Naive thymus-derived CD4-positive, alpha-beta T cell (primary cell): ENCODE data around the gene TRIM5. TPM values are rescaled to one million over a fixed set of nuclear protein-coding genes. Genes with fewer than 3 reads are reported as not detected.

Experiments used
- ATAC-seq: fragments of 150-1000 bp; cut with Tn5 transposase; 2 replicates; pipeline ENCODE4 v1.10.0; 2021; ENCODE audit warnings: mild to moderate bottlenecking, moderate library complexity
- CTCF ChIA-PET: fragments of 350-600 bp; sonication (Branson Sonifier 250); formaldehyde crosslinking; loops from one replicate; lab custom pipeline; 2021; ENCODE audit warnings: antibody characterized with exemption; lab: Charles Lee
- POLR2A ChIA-PET: fragments of 350-600 bp; sonication (Branson Sonifier 250); formaldehyde crosslinking; loops from one replicate; lab custom pipeline; 2021; ENCODE audit warnings: antibody characterized with exemption, inconsistent platforms; lab: Charles Lee
- DNase-seq, 9 donors: peaks; one replicate each; pipeline versions ENCODE4 v3.0.0 to v3.0.0-alpha.2; 2020 to 2022; ENCODE audit warnings: mixed read lengths in 1 of 9
- H3K27ac ChIP-seq: one replicate; pipeline ENCODE4 v1.7.0; 2013; ENCODE audit warnings: mild to moderate bottlenecking, low read depth, low read length, moderate library complexity
- H3K27me3 ChIP-seq, 2 donors: one replicate each; pipeline ENCODE4 v1.7.0; 2013; ENCODE audit warnings: low read length in 2 of 2, mild to moderate bottlenecking in 2 of 2, moderate library complexity in 2 of 2; ENCODE audit not compliant: control insufficient read depth in 2 of 2, insufficient read depth in 2 of 2
- H3K36me3 ChIP-seq, 3 experiments: 1 replicate in 2 of 3; 2 replicates in 1 of 3; pipeline ENCODE4 v1.7.0; 2013; ENCODE audit warnings: low read length in 3 of 3, mild to moderate bottlenecking in 3 of 3, moderate library complexity in 1 of 3; ENCODE audit not compliant: insufficient read depth in 3 of 3, control insufficient read depth in 2 of 3
- H3K4me1 ChIP-seq, 2 donors: one replicate each; pipeline ENCODE4 v1.7.0; 2013; ENCODE audit warnings: low read length in 2 of 2, mild to moderate bottlenecking in 2 of 2, moderate library complexity in 1 of 2; ENCODE audit not compliant: control insufficient read depth in 2 of 2, insufficient read depth in 2 of 2
- H3K4me3 ChIP-seq: 2 replicates; pipeline ENCODE4 v1.7.0; 2013; ENCODE audit warnings: mild to moderate bottlenecking, low read length
- H3K9me3 ChIP-seq, 3 experiments: 1 replicate in 2 of 3; 2 replicates in 1 of 3; pipeline ENCODE4 v1.7.0; 2013; ENCODE audit warnings: low read length in 3 of 3; ENCODE audit not compliant: control insufficient read depth in 2 of 3
- H3K27ac Mint-ChIP-seq, 9 donors: one replicate each; pipeline ENCODE4 v1.8.0; 2020 to 2022; ENCODE audit warnings: mixed read lengths in 9 of 9, mild to moderate bottlenecking in 8 of 9, moderate library complexity in 5 of 9, inconsistent platforms in 2 of 9
- H3K27me3 Mint-ChIP-seq, 5 donors: one replicate each; pipeline ENCODE4 v1.8.0; 2021 to 2022; ENCODE audit warnings: mixed read lengths in 5 of 5, mild to moderate bottlenecking in 1 of 5
- H3K36me3 Mint-ChIP-seq, 5 donors: one replicate each; pipeline ENCODE4 v1.8.0; 2020 to 2022; ENCODE audit warnings: mixed read lengths in 5 of 5, mild to moderate bottlenecking in 3 of 5, inconsistent platforms in 1 of 5
- H3K4me1 Mint-ChIP-seq, 7 donors: one replicate each; pipeline ENCODE4 v1.8.0; 2020 to 2022; ENCODE audit warnings: mixed read lengths in 7 of 7, mild to moderate bottlenecking in 3 of 7, inconsistent platforms in 1 of 7
- H3K4me3 Mint-ChIP-seq, 10 donors: one replicate each; pipeline ENCODE4 v1.8.0; 2020 to 2022; ENCODE audit warnings: mild to moderate bottlenecking in 10 of 10, mixed read lengths in 10 of 10, moderate library complexity in 6 of 10, inconsistent platforms in 2 of 10
- H3K9me3 Mint-ChIP-seq, 11 donors: one replicate each; pipeline ENCODE4 v1.8.0; 2020 to 2022; ENCODE audit warnings: mixed read lengths in 11 of 11, mild to moderate bottlenecking in 4 of 11, inconsistent platforms in 1 of 11, moderate library complexity in 1 of 11
- intact Hi-C, 2 donors: fragments of 100-400 bp; cut with micrococcal nuclease; formaldehyde crosslinking; loops; one replicate each; pipeline ENCODE4 v1.15.1; 2023
- polyA plus RNA-seq, 2 donors: library from polyadenylated mRNA; unstranded; fragments of 300-500 nt; fragmentation: Illumina TruSeq; gene quantifications; one replicate each; pipeline ENCODE4 v1.2.3, GENCODE V29; 2021
- total RNA-seq, 6 experiments: library from RNA in 5 of 6; stranded (reverse) in 5 of 6; gene quantifications; 1 replicate in 5 of 6; 2 replicates in 1 of 6; pipeline ENCODE4 v1.2.3 and lab custom pipeline; 2021 to 2026

The TRIM5 gene
- total and polyA plus RNA-seq, 7 experiments from 2014 or later, result 10.3 to 36.8 (median 17.6) TPM

DNA sequence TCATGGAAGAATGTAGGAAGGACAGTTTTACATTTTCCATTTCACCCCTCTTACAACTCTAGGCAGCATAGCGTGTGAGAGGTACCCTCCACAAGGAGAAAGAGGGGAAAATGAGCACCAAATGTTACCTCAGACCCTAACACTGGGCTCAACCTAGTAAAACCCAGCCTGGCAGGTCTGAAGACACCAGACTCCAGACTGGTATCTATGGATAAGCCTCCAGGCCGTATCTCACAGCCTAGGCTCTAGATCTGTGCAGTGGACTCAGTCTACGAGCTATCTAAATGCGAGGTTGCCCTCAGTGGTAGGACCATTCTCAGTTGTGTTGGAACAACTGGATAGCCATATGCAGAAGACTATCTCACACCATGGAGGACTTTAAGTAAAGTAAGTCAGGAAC is 10.5 kb downstream of the TRIM5 start:
- no peaks in the 10 kb centered on the region for H3K27me3 ChIP-seq
- CTCF ChIA-PET, result interaction anchor here (0.6 kb wide), 2 partner anchors 24 to 39 kb away, joined by 3 read pairs; no protein-coding TSS in a partner anchor
- H3K4me3 ChIP-seq, result no peak overlapping the region
- Mint-ChIP-seq H3K27me3 (no peaks in the 10 kb centered on the region), H3K9me3 (peaks cover 0 to 3% (median 0%) of the 10 kb centered on the region in 11 donors), H3K36me3 (peaks cover 10 to 62% (median 36%) of the 10 kb centered on the region in 5 donors), H3K4me3 (peak overlapping the region in 1 of 10 donors; percentile 34), H3K27ac (peak overlapping the region in 3 of 9 donors; percentile 4 to 33 (median 7)), H3K4me1 (peaks cover 15 to 45% (median 28%) of the 10 kb centered on the region in 7 donors)
- POLR2A ChIA-PET, result interaction anchor here (0.6 to 0.7 kb wide), 2 partner anchors 23 to 41 kb away, joined by 4 to 5 read pairs; no protein-coding TSS in a partner anchor
- no peak for ATAC-seq
- no peak overlapping the region for H3K27ac ChIP-seq
- H3K4me1 ChIP-seq, result no peaks in the 10 kb centered on the region
- no peaks in the 10 kb centered on the region for H3K9me3 ChIP-seq
- DNase-seq, result no peak
- intact Hi-C loops, result loop anchor here in 1 of 2 donors (5.0 kb wide), 1 partner anchor 38 kb away; no protein-coding TSS in a partner anchor
- H3K36me3 ChIP-seq, result peaks cover 0 to 26% (median under 1%) of the 10 kb centered on the region in 3 experiments

DNA sequence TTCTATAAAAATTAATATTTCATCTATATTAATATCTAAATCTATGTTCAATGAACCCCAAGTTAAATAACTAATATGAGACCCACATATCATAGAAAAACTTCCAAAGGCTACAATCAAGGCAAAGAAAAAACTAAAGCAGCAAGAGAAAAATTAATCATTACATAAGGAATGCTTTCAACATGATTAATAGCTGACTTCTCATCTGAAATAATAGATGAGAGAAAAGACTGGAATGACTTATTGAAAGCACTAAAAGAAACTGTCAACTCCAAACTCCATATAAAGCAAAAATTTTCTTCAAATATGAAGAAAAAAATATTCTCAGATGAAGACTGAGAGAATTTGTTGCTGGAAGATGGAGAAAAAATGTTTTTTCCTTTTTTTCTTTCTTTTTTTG is 13.0 kb downstream of the TRIM5 start:
- H3K36me3 ChIP-seq, result peaks cover 0 to 21% (median 0%) of the 10 kb centered on the region in 3 experiments
- no peak overlapping the region for H3K27ac ChIP-seq
- H3K4me1 ChIP-seq, result no peaks in the 10 kb centered on the region
- ATAC-seq, result no peak
- no peaks in the 10 kb centered on the region for H3K27me3 ChIP-seq
- Mint-ChIP-seq H3K27me3 (no peaks in the 10 kb centered on the region), H3K4me3 (no peak overlapping the region), H3K36me3 (peaks cover 0 to 56% (median 28%) of the 10 kb centered on the region in 5 donors), H3K27ac (peak overlapping the region in 1 of 9 donors; percentile 76), H3K4me1 (peaks cover 0 to 29% (median 18%) of the 10 kb centered on the region in 7 donors), H3K9me3 (peaks cover 0 to 3% (median 0%) of the 10 kb centered on the region in 11 donors)
- H3K4me3 ChIP-seq, result no peak overlapping the region
- intact Hi-C loops, result loop anchor here in 1 of 2 donors (5.0 kb wide), 1 partner anchor 40 kb away; no protein-coding TSS in a partner anchor
- no peaks in the 10 kb centered on the region for H3K9me3 ChIP-seq
- ChIA-PET CTCF (no interaction called here), POLR2A (no interaction called here)
- no peak for DNase-seq

GRCh38 chr11:5666402-5666793 is 18.5 kb downstream of the TRIM5 start:
- Mint-ChIP-seq H3K4me3 (no peak overlapping the region), H3K9me3 (no peaks in the 10 kb centered on the region), H3K27me3 (no peaks in the 10 kb centered on the region), H3K27ac (peak overlapping the region in 1 of 9 donors; percentile 49), H3K4me1 (peaks cover 0 to under 1% (median 0%) of the 10 kb centered on the region in 7 donors), H3K36me3 (peaks cover 0 to 60% (median 28%) of the 10 kb centered on the region in 5 donors)
- intact Hi-C loops, result no loop called here
- Histone ChIP-seq H3K36me3 (peaks cover 0 to 44% (median 7%) of the 10 kb centered on the region in 3 experiments), H3K4me3 (no peak overlapping the region), H3K9me3 (no peaks in the 10 kb centered on the region), H3K27me3 (no peaks in the 10 kb centered on the region), H3K27ac (no peak overlapping the region), H3K4me1 (no peaks in the 10 kb centered on the region)
- no peak for ATAC-seq
- POLR2A ChIA-PET, result no interaction called here
- CTCF ChIA-PET, result no interaction called here
- no peak for DNase-seq

DNA sequence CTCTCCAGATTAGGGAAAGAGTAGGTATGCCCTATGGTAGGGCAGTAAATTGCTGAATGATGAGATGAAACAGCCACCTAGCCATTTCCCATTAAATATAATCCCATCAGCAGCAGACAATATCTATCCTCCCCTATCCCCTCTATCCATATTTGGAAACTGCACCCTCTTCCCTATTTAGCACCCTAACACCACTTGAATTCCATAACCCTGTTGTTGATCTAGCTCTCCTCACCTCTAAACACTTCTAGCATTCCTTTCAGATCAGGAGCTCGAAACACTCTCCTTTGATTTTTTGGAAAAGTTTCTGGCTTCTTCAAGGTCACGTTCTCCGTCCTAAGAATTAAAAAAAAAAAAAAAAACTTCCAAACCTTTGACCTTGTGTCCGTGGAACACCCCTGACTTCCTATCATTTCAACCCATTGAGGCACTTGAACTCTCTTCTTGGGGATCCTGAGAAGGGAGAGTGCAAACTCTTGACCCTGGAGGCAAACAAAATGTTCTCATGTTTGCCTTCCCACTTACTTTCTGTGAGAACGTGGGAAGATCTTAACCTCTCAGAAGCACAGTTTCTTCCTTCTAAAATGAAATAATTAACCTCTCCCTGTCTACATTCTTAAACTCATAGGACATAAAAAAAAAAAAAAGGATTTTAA is 19.0 kb downstream of the TRIM5 start:
- H3K4me1 Mint-ChIP-seq, result no peaks in the 10 kb centered on the region
- H3K9me3 ChIP-seq, result no peaks in the 10 kb centered on the region
- ChIA-PET POLR2A (no interaction called here), CTCF (no interaction called here)
- H3K27me3 ChIP-seq, result no peaks in the 10 kb centered on the region
- H3K36me3 ChIP-seq, result peaks cover 0 to 44% (median 7%) of the 10 kb centered on the region in 3 experiments
- intact Hi-C loops, result no loop called here
- H3K9me3 Mint-ChIP-seq, result peaks cover 0 to 3% (median 0%) of the 10 kb centered on the region in 11 donors
- H3K36me3 Mint-ChIP-seq, result peaks cover 0 to 59% (median 28%) of the 10 kb centered on the region in 5 donors
- no peaks in the 10 kb centered on the region for H3K4me1 ChIP-seq
- no peak overlapping the region for H3K4me3 ChIP-seq
- peak overlapping the region in 2 of 9 donors; percentile 12 to 64 for H3K27ac Mint-ChIP-seq
- ATAC-seq, result no peak
- no peak overlapping the region for H3K27ac ChIP-seq
- DNase-seq, result no peak
- no peaks in the 10 kb centered on the region for H3K27me3 Mint-ChIP-seq
- no peak overlapping the region for H3K4me3 Mint-ChIP-seq

- no peak overlapping the region for H3K27ac ChIP-seq
- intact Hi-C loops, result no loop called here
- H3K36me3 ChIP-seq, result peaks cover 0 to 44% (median 7%) of the 10 kb centered on the region in 3 experiments
- H3K27me3 Mint-ChIP-seq, result no peaks in the 10 kb centered on the region
- DNase-seq (no peak), ATAC-seq (no peak)
- H3K9me3 Mint-ChIP-seq, result peaks cover 0 to 3% (median 0%) of the 10 kb centered on the region in 11 donors
- peaks cover 0 to 52% (median 25%) of the 10 kb centered on the region in 5 donors for H3K36me3 Mint-ChIP-seq
- ChIA-PET CTCF (no interaction called here), POLR2A (no interaction called here)
- H3K4me3 ChIP-seq, result no peak overlapping the region
- no peak overlapping the region for H3K4me3 Mint-ChIP-seq
- H3K9me3 ChIP-seq, result no peaks in the 10 kb centered on the region
- H3K27ac Mint-ChIP-seq, result peak overlapping the region in 1 of 9 donors; percentile 6
- no peaks in the 10 kb centered on the region for H3K27me3 ChIP-seq
- no peaks in the 10 kb centered on the region for H3K4me1 Mint-ChIP-seq
- no peaks in the 10 kb centered on the region for H3K4me1 ChIP-seq
Measured at GRCh38 chr11:5665051-5665570, 19.8 kb downstream of the TRIM5 start.

- Mint-ChIP-seq H3K4me1 (no peaks in the 10 kb centered on the region), H3K36me3 (peaks cover 0 to 40% (median 23%) of the 10 kb centered on the region in 5 donors), H3K27ac (no peak overlapping the region), H3K4me3 (no peak overlapping the region), H3K27me3 (no peaks in the 10 kb centered on the region), H3K9me3 (peaks cover 0 to 3% (median 0%) of the 10 kb centered on the region in 11 donors)
- no peaks in the 10 kb centered on the region for H3K4me1 ChIP-seq
- H3K9me3 ChIP-seq, result no peaks in the 10 kb centered on the region
- H3K36me3 ChIP-seq, result peaks cover 0 to 30% (median 7%) of the 10 kb centered on the region in 3 experiments
- no peak overlapping the region for H3K27ac ChIP-seq
- CTCF ChIA-PET, result no interaction called here
- ATAC-seq, result no peak
- POLR2A ChIA-PET, result no interaction called here
- H3K4me3 ChIP-seq, result no peak overlapping the region
- no peak for DNase-seq
- intact Hi-C loops, result no loop called here
- no peaks in the 10 kb centered on the region for H3K27me3 ChIP-seq
Measured at GRCh38 chr11:5663511-5663910, 21.4 kb downstream of the TRIM5 start.
